Mesendoderm (in vitro differentiated cells): ENCODE results near the gene CABLES2.

Experiments
- DNase-seq: peaks from one replicate; pipeline ENCODE4 v3.0.0; 2013
- H2AK5ac ChIP-seq: 2 replicates; pipeline ENCODE4 v1.6.1; 2013; ENCODE audit warnings: low read length, inconsistent platforms
- H2BK120ac ChIP-seq: 2 replicates; pipeline ENCODE4 v1.6.1; 2013; ENCODE audit warnings: low read depth, mild to moderate bottlenecking, low read length, moderate library complexity, mixed read lengths
- H2BK15ac ChIP-seq: replicated peaks from 2 replicates; pipeline ENCODE4 v1.6.1; 2013; ENCODE audit warnings: low read depth, mild to moderate bottlenecking, moderate library complexity
- H2BK5ac ChIP-seq: 2 replicates; pipeline ENCODE4 v1.6.1; 2013; ENCODE audit warnings: low read length, inconsistent platforms
- H3K18ac ChIP-seq: 2 replicates; pipeline ENCODE4 v1.6.1; 2013; ENCODE audit warnings: mild to moderate bottlenecking, low read length, mixed read lengths
- H3K23ac ChIP-seq: one replicate; pipeline ENCODE4 v1.6.1; 2013; ENCODE audit warnings: low read length
- H3K27ac ChIP-seq: 2 replicates; pipeline ENCODE4 v1.5.1; 2013; ENCODE audit warnings: low read depth, mild to moderate bottlenecking, inconsistent platforms, low read length, moderate library complexity
- H3K27me3 ChIP-seq: 2 replicates; pipeline ENCODE4 v1.6.1; 2013; ENCODE audit warnings: low read length, control low read depth, mild to moderate bottlenecking, inconsistent platforms; ENCODE audit not compliant: insufficient read depth, poor library complexity
- H3K36me3 ChIP-seq: 2 replicates; pipeline ENCODE4 v1.6.1; 2013; ENCODE audit warnings: low read length, inconsistent platforms; ENCODE audit not compliant: control insufficient read depth, insufficient read depth
- H3K4ac ChIP-seq: one replicate; pipeline ENCODE4 v1.6.1; 2013; ENCODE audit warnings: low read depth, mild to moderate bottlenecking, low read length, moderate library complexity
- H3K4me1 ChIP-seq: 2 replicates; pipeline ENCODE4 v1.6.1; 2013; ENCODE audit warnings: low read depth, low read length, inconsistent platforms; ENCODE audit not compliant: control insufficient read depth
- H3K4me2 ChIP-seq: 2 replicates; pipeline ENCODE4 v1.6.1; 2013; ENCODE audit warnings: low read length
- H3K4me3 ChIP-seq: 2 replicates; pipeline ENCODE4 v1.5.1; 2013; ENCODE audit warnings: mild to moderate bottlenecking, low read length
- H3K56ac ChIP-seq: one replicate; pipeline ENCODE4 v1.6.1; 2013; ENCODE audit warnings: low read length
- H3K79me1 ChIP-seq: 2 replicates; pipeline ENCODE4 v1.6.1; 2013; ENCODE audit warnings: low read length, inconsistent platforms
- H3K79me2 ChIP-seq: 2 replicates; pipeline ENCODE4 v1.6.1; 2013; ENCODE audit warnings: mild to moderate bottlenecking, low read length; ENCODE audit not compliant: control insufficient read depth, insufficient read depth
- H3K9ac ChIP-seq: 2 replicates; pipeline ENCODE4 v1.6.1; 2013; ENCODE audit warnings: low read length, inconsistent platforms
- H4K5ac ChIP-seq: one replicate; pipeline ENCODE4 v1.6.1; 2013; ENCODE audit warnings: low read length
- H4K8ac ChIP-seq: one replicate; pipeline ENCODE4 v1.6.1; 2013; ENCODE audit warnings: low read depth, mild to moderate bottlenecking, control low read depth, low read length, moderate library complexity
- WGBS: extraction: QIAGEN DNeasy Blood & Tissue Kit; methylation state at CpG from one replicate; pipeline ENCODE4 v1.1.7; 2013; ENCODE audit warnings: low lambda C conversion rate, missing lambda C conversion rate; ENCODE audit not compliant: insufficient coverage; ENCODE audit errors: extremely low coverage; 5-methylcytosine and 5-hydroxymethylcytosine counted together

CABLES2 gene

DNA sequence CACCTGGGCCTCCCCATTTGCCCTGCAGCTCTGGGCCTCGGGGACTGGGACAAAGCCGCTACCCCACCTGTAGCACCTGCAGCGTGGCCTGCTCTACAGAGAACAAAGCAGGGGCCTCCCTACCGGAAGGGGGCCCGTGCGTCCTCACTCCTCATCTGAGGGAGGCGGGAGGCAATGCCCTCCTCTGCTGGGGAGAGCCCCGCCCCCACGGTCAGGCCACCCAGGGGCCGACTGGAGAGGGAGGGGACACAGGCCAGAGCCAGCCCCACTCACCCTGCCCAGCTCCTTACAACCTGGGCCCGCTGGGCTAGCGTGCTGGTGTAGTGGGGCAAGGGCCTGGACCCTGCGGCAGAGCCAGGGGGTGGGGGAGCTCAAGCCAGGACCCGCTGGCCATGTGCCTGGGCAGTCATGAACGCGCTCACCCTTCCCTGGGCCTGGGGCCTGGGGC is 48.0 kb downstream of the CABLES2 start:
- no peak overlapping the region for H3K18ac ChIP-seq
- DNase-seq = no peak
- no peak overlapping the region for H2AK5ac ChIP-seq
- peak overlapping the region; percentile 57 for H3K56ac ChIP-seq
- H3K4ac ChIP-seq = no peak overlapping the region
- no peak overlapping the region for H3K4me2 ChIP-seq
- no peak overlapping the region for H2BK5ac ChIP-seq
- H2BK120ac ChIP-seq = no peak overlapping the region
- peaks cover 16% of the 10 kb centered on the region for H3K4me1 ChIP-seq
- H3K9ac ChIP-seq = peak overlapping the region; percentile 21
- H4K5ac ChIP-seq = no peak overlapping the region
- H2BK15ac ChIP-seq = no peak overlapping the region
- no peaks in the 10 kb centered on the region for H3K27me3 ChIP-seq
- no peak overlapping the region for H3K27ac ChIP-seq
- no peak overlapping the region for H3K4me3 ChIP-seq
- H3K79me2 ChIP-seq = peaks cover 41% of the 10 kb centered on the region
- no peak overlapping the region for H4K8ac ChIP-seq
- H3K23ac ChIP-seq = no peak overlapping the region
- H3K79me1 ChIP-seq = peaks cover 7% of the 10 kb centered on the region
- H3K36me3 ChIP-seq = no peaks in the 10 kb centered on the region
- WGBS = no CpG with 5 or more reads among the region's 16 CpGs

DNA sequence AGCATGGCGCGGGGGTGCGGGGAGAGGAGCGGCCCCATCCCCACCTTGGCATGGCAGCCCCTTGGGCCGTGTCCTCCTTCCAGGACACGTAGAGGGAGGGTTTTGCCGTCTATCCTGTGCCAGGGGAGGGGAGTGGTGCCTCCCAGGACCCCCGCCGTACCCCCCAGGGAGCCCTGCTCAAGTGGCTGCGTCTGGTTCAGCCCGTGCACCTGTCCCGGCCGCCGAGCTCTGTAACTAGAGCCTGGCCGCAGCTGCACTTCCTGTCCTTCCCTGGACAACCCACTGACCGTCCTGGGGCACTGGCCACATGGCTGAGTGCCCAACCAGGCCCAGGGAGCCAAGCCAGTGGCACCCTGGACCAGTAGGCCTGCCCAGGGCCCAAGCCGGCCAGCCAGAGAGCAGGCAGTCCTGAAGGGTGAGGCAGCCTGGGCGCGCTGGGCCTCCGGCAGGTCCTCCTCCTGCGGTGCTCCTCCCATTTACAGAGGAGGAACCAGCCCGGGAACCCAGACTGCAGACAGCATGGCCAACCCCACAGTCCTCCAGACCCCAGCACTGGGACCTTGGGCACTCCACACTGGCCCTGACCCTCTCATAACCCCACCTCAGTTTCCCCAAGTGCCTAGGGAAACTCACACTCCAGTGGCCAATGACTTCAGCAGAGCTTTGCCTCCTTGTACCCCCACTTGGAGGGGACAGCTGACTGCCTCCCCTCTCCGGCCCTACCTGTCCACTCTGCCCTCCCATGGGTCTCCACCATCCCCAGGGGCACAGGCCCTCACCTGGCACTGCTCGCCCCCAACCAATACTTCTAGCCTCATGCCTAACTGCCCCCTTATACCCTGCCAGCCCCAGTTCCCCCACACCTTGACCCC is 48.7 kb downstream of the CABLES2 start:
- Histone ChIP-seq H3K27me3 (no peaks in the 10 kb centered on the region), H2BK5ac (no peak overlapping the region), H3K79me1 (peaks cover 7% of the 10 kb centered on the region), H3K4me3 (no peak overlapping the region), H4K8ac (no peak overlapping the region), H3K4ac (no peak overlapping the region), H3K18ac (no peak overlapping the region), H4K5ac (no peak overlapping the region), H3K79me2 (peaks cover 39% of the 10 kb centered on the region), H3K4me1 (peaks cover 16% of the 10 kb centered on the region), H3K23ac (peak overlapping the region; percentile 45), H3K56ac (peak overlapping the region; percentile 46), H3K36me3 (no peaks in the 10 kb centered on the region), H3K27ac (no peak overlapping the region), H3K9ac (no peak overlapping the region), H2AK5ac (no peak overlapping the region), H2BK120ac (no peak overlapping the region), H3K4me2 (no peak overlapping the region), H2BK15ac (no peak overlapping the region)
- DNase-seq = no peak
- WGBS = no CpG with 5 or more reads among the region's 24 CpGs

DNA sequence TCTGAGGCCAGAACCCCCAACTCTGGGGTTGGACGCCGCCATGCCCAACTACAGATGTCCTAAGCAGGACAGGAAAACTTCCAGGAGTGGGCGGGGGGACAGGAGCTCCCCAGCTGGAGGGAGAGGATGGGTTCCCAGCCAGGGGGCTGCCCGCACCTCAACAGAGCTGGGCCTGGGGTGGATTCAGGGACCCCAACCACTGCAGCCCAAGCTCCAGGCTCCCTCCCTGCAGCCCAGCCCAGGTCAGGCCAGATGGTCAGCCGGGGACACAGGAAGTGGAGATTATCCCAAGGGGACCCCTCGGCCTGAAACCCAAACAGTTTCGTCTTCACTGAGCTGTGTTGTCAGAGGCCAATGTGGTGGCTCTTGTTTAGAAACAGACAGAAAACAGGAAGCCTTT is 49.4 kb downstream of the CABLES2 start:
- Histone ChIP-seq H3K18ac (no peak overlapping the region), H3K4me1 (peaks cover 16% of the 10 kb centered on the region), H3K4ac (no peak overlapping the region), H2AK5ac (no peak overlapping the region), H3K27me3 (no peaks in the 10 kb centered on the region), H3K23ac (no peak overlapping the region), H3K79me1 (peaks cover 5% of the 10 kb centered on the region), H3K36me3 (no peaks in the 10 kb centered on the region), H4K5ac (no peak overlapping the region), H2BK120ac (no peak overlapping the region), H3K27ac (no peak overlapping the region), H3K4me2 (no peak overlapping the region), H3K56ac (no peak overlapping the region), H4K8ac (no peak overlapping the region), H2BK5ac (no peak overlapping the region), H2BK15ac (no peak overlapping the region), H3K4me3 (no peak overlapping the region), H3K79me2 (peaks cover 38% of the 10 kb centered on the region), H3K9ac (no peak overlapping the region)
- no peak for DNase-seq
- WGBS = no CpG with 5 or more reads among the region's 7 CpGs

DNA sequence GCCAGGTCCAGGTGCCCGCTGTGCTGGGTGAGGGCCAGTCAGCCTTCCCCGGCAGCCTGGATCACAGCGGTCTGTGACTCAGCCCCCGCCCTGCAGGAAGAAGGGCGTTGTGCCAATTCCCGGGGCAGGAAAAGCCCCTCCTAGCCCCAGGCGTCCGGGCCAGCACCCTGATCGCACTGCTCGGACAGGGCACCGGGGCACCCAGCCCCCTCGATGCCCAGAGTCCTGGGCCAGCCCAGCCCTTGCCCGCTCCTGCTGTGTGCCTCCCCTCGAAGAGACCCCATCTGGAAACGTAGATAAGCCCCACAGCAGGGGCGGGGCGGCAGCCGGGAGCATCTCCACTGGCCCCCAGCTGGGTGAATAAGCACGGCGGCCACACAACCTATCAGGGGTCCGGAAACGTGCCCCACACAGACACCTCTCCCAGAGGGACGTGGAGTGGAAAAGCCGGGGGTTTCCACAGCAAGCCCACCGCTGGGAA is 49.9 kb downstream of the CABLES2 start:
- no peak overlapping the region for H3K27ac ChIP-seq
- H4K8ac ChIP-seq = no peak overlapping the region
- H4K5ac ChIP-seq = no peak overlapping the region
- no peak overlapping the region for H2BK120ac ChIP-seq
- no peak overlapping the region for H3K23ac ChIP-seq
- H3K79me1 ChIP-seq = peaks cover 2% of the 10 kb centered on the region
- peak overlapping the region; percentile 49 for H3K56ac ChIP-seq
- DNase-seq = no peak
- H3K4me3 ChIP-seq = no peak overlapping the region
- no peak overlapping the region for H2BK15ac ChIP-seq
- H3K18ac ChIP-seq = no peak overlapping the region
- no peak overlapping the region for H3K4me2 ChIP-seq
- no peak overlapping the region for H2BK5ac ChIP-seq
- H3K36me3 ChIP-seq = no peaks in the 10 kb centered on the region
- peaks cover 15% of the 10 kb centered on the region for H3K4me1 ChIP-seq
- H3K79me2 ChIP-seq = peaks cover 38% of the 10 kb centered on the region
- no peak overlapping the region for H3K4ac ChIP-seq
- no peak overlapping the region for H2AK5ac ChIP-seq
- no CpG with 5 or more reads among the region's 25 CpGs for WGBS
- H3K9ac ChIP-seq = no peak overlapping the region
- H3K27me3 ChIP-seq = no peaks in the 10 kb centered on the region

GRCh38 chr20:62356589-62357186 is 50.4 kb downstream of the CABLES2 start:
- Histone ChIP-seq H3K56ac (peak overlapping the region; percentile 49), H2BK120ac (no peak overlapping the region), H4K8ac (no peak overlapping the region), H3K4me3 (no peak overlapping the region), H3K4me2 (no peak overlapping the region), H3K4me1 (peaks cover 12% of the 10 kb centered on the region), H2BK15ac (no peak overlapping the region), H3K18ac (peak overlapping the region; percentile 17), H3K4ac (no peak overlapping the region), H3K23ac (no peak overlapping the region), H3K27ac (peak overlapping the region; percentile 18), H3K36me3 (no peaks in the 10 kb centered on the region), H3K27me3 (no peaks in the 10 kb centered on the region), H2AK5ac (no peak overlapping the region), H3K9ac (no peak overlapping the region), H4K5ac (no peak overlapping the region), H3K79me2 (peaks cover 38% of the 10 kb centered on the region), H2BK5ac (no peak overlapping the region), H3K79me1 (peaks cover 2% of the 10 kb centered on the region)
- WGBS = no CpG with 5 or more reads among the region's 17 CpGs
- DNase-seq = no peak
